Mammary epithelial cell (primary cell): Measurements from ENCODE around the gene TM9SF4.

Experiments
- CTCF ChIP-seq, 2 donors: IDR thresholded peaks in 1 of 2; conservative IDR thresholded peaks in 1 of 2; 2 replicates each; pipeline ENCODE4 v1.5.1; 2011 to 2012; ENCODE audit warnings: inconsistent platforms in 2 of 2, low read length in 2 of 2, mild to moderate bottlenecking in 2 of 2, control low read depth in 1 of 2, low read depth in 1 of 2; ENCODE audit not compliant: insufficient read depth in 1 of 2; ENCODE audit errors: extremely low read depth in 1 of 2
- EZH2 ChIP-seq: IDR thresholded peaks from 2 replicates; pipeline ENCODE4 v1.6.1; 2012; ENCODE audit warnings: low read length, inconsistent platforms, borderline replicate concordance

GRCh38 chr20:32164984-32165735, 55.6 kb downstream of the TM9SF4 start:
- no peak for TF ChIP-seq CTCF (conservative IDR thresholded peaks at IDR 0.05 in 1 of 2, IDR thresholded peaks at IDR 0.05 in 1 of 2; ENCODE audit: extremely low read depth in 1 of 2, insufficient read depth in 1 of 2, low read depth in 1 of 2, low read length in 2 of 2)
- no peak for TF ChIP-seq EZH2
